WTC11 (cell line): ENCODE measurements around the gene CXorf38.

ENCODE experiments used
- CBFB ChIP-seq: sonication (generic); formaldehyde crosslinking; IDR thresholded peaks from 2 replicates; pipeline ENCODE4 v1.8.1; 2022; ENCODE audit warnings: mild to moderate bottlenecking, low read depth, missing genetic modification reagents
- ESRRA ChIP-seq: sonication (generic); formaldehyde crosslinking; IDR thresholded peaks from 2 replicates; pipeline ENCODE4 v1.8.1; 2022; ENCODE audit warnings: mild to moderate bottlenecking, missing genetic modification reagents, borderline replicate concordance
- SP1 ChIP-seq: sonication (generic); formaldehyde crosslinking; conservative IDR thresholded peaks from 2 replicates; pipeline ENCODE4 v1.8.1; 2022; ENCODE audit warnings: missing genetic modification reagents
- TF ChIP-seq, protein P1 (sequence below): fragments of 200-600 bp; IDR thresholded peaks from 2 replicates; pipeline ENCODE4 v1.8.0; 2022; ENCODE audit warnings: antibody characterized with exemption
- TF ChIP-seq, protein P2 (sequence below): sonication (generic); formaldehyde crosslinking; IDR thresholded peaks from 2 replicates; pipeline ENCODE4 v1.8.1; 2022; ENCODE audit warnings: mild to moderate bottlenecking, missing genetic modification reagents, moderate library complexity, borderline replicate concordance
- TF ChIP-seq, protein P3 (sequence below): sonication (generic); formaldehyde crosslinking; IDR thresholded peaks from 2 replicates; pipeline ENCODE4 v1.8.1; 2023; ENCODE audit warnings: mild to moderate bottlenecking, missing genetic modification reagents, moderate library complexity

DNA sequence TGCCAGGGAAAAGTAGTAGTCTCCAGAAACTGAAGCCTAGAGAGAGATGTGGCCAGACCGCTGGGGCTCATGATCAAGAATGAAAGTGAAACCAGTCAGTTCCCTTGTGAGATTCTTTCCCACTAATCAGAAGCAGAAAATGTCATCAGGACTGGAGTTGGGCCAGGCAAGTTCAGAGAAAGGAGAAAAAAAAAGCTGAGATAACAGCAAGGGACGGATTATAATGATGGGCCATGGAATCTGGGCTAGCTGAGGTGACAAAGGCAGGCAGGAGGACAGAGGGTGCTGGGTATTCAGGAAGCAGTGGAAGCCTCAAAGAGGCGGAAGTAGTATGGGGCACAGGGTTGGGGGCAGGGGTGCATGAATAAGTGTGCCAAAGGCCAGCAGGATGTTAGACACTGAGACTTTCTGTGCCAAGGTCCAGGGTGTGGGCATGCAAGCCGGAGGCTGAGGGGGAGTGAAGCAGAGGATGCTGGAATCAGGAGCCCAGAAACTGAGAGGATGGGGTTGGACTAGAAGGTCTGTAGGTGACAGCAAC, 2.5 kb downstream of the CXorf38 start:
- TF ChIP-seq ESRRA (CRISPR knock-in tag) = no peak
- TF ChIP-seq, protein P1, sequence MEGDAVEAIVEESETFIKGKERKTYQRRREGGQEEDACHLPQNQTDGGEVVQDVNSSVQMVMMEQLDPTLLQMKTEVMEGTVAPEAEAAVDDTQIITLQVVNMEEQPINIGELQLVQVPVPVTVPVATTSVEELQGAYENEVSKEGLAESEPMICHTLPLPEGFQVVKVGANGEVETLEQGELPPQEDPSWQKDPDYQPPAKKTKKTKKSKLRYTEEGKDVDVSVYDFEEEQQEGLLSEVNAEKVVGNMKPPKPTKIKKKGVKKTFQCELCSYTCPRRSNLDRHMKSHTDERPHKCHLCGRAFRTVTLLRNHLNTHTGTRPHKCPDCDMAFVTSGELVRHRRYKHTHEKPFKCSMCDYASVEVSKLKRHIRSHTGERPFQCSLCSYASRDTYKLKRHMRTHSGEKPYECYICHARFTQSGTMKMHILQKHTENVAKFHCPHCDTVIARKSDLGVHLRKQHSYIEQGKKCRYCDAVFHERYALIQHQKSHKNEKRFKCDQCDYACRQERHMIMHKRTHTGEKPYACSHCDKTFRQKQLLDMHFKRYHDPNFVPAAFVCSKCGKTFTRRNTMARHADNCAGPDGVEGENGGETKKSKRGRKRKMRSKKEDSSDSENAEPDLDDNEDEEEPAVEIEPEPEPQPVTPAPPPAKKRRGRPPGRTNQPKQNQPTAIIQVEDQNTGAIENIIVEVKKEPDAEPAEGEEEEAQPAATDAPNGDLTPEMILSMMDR = no peak
- TF ChIP-seq, protein P2, sequence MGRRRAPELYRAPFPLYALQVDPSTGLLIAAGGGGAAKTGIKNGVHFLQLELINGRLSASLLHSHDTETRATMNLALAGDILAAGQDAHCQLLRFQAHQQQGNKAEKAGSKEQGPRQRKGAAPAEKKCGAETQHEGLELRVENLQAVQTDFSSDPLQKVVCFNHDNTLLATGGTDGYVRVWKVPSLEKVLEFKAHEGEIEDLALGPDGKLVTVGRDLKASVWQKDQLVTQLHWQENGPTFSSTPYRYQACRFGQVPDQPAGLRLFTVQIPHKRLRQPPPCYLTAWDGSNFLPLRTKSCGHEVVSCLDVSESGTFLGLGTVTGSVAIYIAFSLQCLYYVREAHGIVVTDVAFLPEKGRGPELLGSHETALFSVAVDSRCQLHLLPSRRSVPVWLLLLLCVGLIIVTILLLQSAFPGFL (CRISPR knock-in tag) = no peak
- TF ChIP-seq SP1 (CRISPR knock-in tag) = no peak
- TF ChIP-seq CBFB (CRISPR knock-in tag) = no peak
- TF ChIP-seq, protein P3, sequence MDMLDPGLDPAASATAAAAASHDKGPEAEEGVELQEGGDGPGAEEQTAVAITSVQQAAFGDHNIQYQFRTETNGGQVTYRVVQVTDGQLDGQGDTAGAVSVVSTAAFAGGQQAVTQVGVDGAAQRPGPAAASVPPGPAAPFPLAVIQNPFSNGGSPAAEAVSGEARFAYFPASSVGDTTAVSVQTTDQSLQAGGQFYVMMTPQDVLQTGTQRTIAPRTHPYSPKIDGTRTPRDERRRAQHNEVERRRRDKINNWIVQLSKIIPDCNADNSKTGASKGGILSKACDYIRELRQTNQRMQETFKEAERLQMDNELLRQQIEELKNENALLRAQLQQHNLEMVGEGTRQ (CRISPR knock-in tag) = no peak
